ENCODE data around the gene CREB3L4.

DNA sequence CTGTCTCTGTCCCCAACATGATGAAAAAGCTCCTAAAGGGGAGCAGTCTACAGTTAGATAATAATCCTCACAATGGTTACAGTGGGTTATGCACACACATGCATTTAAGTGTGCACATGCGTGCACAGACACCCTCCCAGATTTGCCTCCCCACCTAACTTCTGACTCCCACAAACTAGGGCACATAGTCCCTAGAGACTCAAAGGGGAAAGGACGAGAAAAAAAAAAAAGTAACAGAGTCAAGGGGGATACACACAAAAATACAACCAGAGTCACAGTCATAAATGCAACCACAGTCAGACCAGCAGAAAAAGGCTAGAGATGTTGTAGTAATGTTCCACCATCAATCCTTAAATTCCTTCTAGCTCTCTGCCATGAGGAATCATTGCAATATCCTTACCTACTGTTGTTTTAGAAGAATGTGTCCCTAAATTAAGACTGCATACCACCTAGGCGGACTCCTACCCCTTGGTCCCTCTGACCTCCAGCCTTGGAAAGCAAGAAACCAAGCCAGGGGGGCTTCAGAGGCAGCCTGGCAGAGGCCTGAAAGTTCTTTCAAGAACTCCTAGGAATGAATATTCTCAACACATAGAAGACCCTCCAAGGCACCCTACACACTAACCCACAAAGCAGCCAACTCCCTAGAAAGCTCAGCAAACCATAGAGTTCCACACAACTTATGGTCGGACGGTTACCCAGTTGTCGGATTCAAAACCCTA, 10.5 kb upstream of the CREB3L4 start:
- TF ChIP-seq EP300 (IDR thresholded peaks at IDR 0.05) (no peak), POLR2A (IDR thresholded peaks at IDR 0.05) (no peak), POLR2AphosphoS5 (IDR thresholded peaks at IDR 0.05) (no peak)
- TF ChIP-seq, protein P1, sequence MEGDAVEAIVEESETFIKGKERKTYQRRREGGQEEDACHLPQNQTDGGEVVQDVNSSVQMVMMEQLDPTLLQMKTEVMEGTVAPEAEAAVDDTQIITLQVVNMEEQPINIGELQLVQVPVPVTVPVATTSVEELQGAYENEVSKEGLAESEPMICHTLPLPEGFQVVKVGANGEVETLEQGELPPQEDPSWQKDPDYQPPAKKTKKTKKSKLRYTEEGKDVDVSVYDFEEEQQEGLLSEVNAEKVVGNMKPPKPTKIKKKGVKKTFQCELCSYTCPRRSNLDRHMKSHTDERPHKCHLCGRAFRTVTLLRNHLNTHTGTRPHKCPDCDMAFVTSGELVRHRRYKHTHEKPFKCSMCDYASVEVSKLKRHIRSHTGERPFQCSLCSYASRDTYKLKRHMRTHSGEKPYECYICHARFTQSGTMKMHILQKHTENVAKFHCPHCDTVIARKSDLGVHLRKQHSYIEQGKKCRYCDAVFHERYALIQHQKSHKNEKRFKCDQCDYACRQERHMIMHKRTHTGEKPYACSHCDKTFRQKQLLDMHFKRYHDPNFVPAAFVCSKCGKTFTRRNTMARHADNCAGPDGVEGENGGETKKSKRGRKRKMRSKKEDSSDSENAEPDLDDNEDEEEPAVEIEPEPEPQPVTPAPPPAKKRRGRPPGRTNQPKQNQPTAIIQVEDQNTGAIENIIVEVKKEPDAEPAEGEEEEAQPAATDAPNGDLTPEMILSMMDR (IDR thresholded peaks at IDR 0.05): no peak
